IMR-90 (cell line): Measurements from ENCODE around the gene PRM2. TPM values are rescaled to one million over a fixed set of nuclear protein-coding genes. Genes with fewer than 3 reads are reported as not detected.

Experiments
- ATAC-seq: fragments of 200-7000 bp; cut with Tn5 transposase; 2 replicates; pipeline ENCODE4 v1.9.1; 2020; ENCODE audit warnings: low read depth, mild to moderate bottlenecking, moderate library complexity
- BruUV-seq: library from RNA; stranded (reverse); fragments of 400-500 nt; replicated peaks from 2 replicates; lab custom pipeline; 2021; lab: Mats Ljungman, UMichigan
- CTCF ChIA-PET: fragments of 300-600 bp; formaldehyde crosslinking; extraction: SDS; loops from one replicate; lab custom pipeline; 2021; ENCODE audit warnings: antibody characterized with exemption; lab: Yijun Ruan, JAX
- POLR2A ChIA-PET: fragments of 300-600 bp; sonication (Branson Sonifier 250); formaldehyde crosslinking; loops from one replicate; lab custom pipeline; 2022; ENCODE audit warnings: antibody characterized with exemption; ENCODE audit not compliant: unreplicated experiment; lab: Charles Lee
- DNase-seq: peaks from one replicate; pipeline ENCODE4 v3.0.0; 2013
- H2AFZ ChIP-seq: replicated peaks from 2 replicates; pipeline ENCODE3; 2013; ENCODE audit warnings: low read length, mild to moderate bottlenecking; ENCODE audit not compliant: poor library complexity
- H2AK5ac ChIP-seq: 2 replicates; pipeline ENCODE4 v1.6.1; 2013; ENCODE audit warnings: low read depth, low read length, inconsistent platforms
- H2AK9ac ChIP-seq: replicated peaks from 2 replicates; pipeline ENCODE3; 2013; ENCODE audit warnings: mild to moderate bottlenecking, low read depth, low read length, moderate library complexity; ENCODE audit not compliant: poor library complexity
- H2BK120ac ChIP-seq: 2 replicates; pipeline ENCODE4 v1.6.1; 2013; ENCODE audit warnings: low read depth, low read length, inconsistent platforms
- H2BK15ac ChIP-seq: 3 replicates; pipeline ENCODE4 v1.6.1; 2013; ENCODE audit warnings: low read depth, low read length, inconsistent platforms
- H2BK20ac ChIP-seq: 2 replicates; pipeline ENCODE4 v1.6.1; 2013; ENCODE audit warnings: low read depth, mild to moderate bottlenecking, inconsistent platforms, low read length, moderate library complexity
- H2BK5ac ChIP-seq: 2 replicates; pipeline ENCODE4 v1.6.1; 2013; ENCODE audit warnings: mild to moderate bottlenecking, low read depth, low read length, inconsistent platforms; ENCODE audit not compliant: poor library complexity, severe bottlenecking
- H3K14ac ChIP-seq: replicated peaks from 2 replicates; pipeline ENCODE4 v1.6.1; 2013; ENCODE audit warnings: low read depth, low read length, inconsistent platforms
- H3K18ac ChIP-seq: 2 replicates; pipeline ENCODE4 v1.6.1; 2013; ENCODE audit warnings: low read depth, low read length, control low read depth
- H3K23ac ChIP-seq: 2 replicates; pipeline ENCODE4 v1.6.1; 2013; ENCODE audit warnings: low read depth, low read length, inconsistent platforms
- H3K27ac ChIP-seq: 2 replicates; pipeline ENCODE4 v1.5.1; 2013; ENCODE audit warnings: mild to moderate bottlenecking, control low read depth, low read length; ENCODE audit not compliant: insufficient read depth
- H3K27me3 ChIP-seq: 2 replicates; pipeline ENCODE4 v1.6.1; 2013; ENCODE audit warnings: low read length; ENCODE audit not compliant: control insufficient read depth, insufficient read depth
- H3K36me3 ChIP-seq: 2 replicates; pipeline ENCODE4 v1.6.1; 2013; ENCODE audit warnings: low read length, mixed read lengths; ENCODE audit not compliant: control insufficient read depth, insufficient read depth
- H3K4ac ChIP-seq: 2 replicates; pipeline ENCODE4 v1.6.1; 2013; ENCODE audit warnings: low read depth, low read length, inconsistent platforms
- H3K4me1 ChIP-seq: 2 replicates; pipeline ENCODE4 v1.6.1; 2013; ENCODE audit warnings: low read length, mixed read lengths; ENCODE audit not compliant: control insufficient read depth, insufficient read depth
- H3K4me2 ChIP-seq: 2 replicates; pipeline ENCODE4 v1.6.1; 2013; ENCODE audit warnings: low read depth, mild to moderate bottlenecking, control low read depth, low read length, moderate library complexity
- H3K4me3 ChIP-seq: 2 replicates; pipeline ENCODE4 v1.5.1; 2013; ENCODE audit warnings: low read depth, mild to moderate bottlenecking, control low read depth, low read length, moderate library complexity; ENCODE audit not compliant: insufficient read depth
- H3K56ac ChIP-seq: 2 replicates; pipeline ENCODE4 v1.6.1; 2013; ENCODE audit warnings: low read length, inconsistent platforms; ENCODE audit not compliant: insufficient read depth; ENCODE audit errors: extremely low read depth
- H3K79me1 ChIP-seq, 2 experiments: 2 replicates each; pipeline ENCODE4 v1.6.1; 2013; ENCODE audit warnings: low read length in 2 of 2, inconsistent platforms in 1 of 2, low read depth in 1 of 2
- H3K9ac ChIP-seq: 2 replicates; pipeline ENCODE4 v1.6.1; 2013; ENCODE audit warnings: low read depth, low read length, control low read depth
- H3K9me1 ChIP-seq: 2 replicates; pipeline ENCODE4 v1.6.1; 2013; ENCODE audit warnings: low read length, inconsistent platforms; ENCODE audit not compliant: insufficient read depth
- H3K9me3 ChIP-seq: 2 replicates; pipeline ENCODE4 v1.6.1; 2013; ENCODE audit warnings: low read length; ENCODE audit not compliant: control insufficient read depth, insufficient read depth
- H4K20me1 ChIP-seq: 2 replicates; pipeline ENCODE4 v1.6.1; 2013; ENCODE audit warnings: low read length, inconsistent platforms; ENCODE audit not compliant: insufficient read depth
- H4K5ac ChIP-seq: 2 replicates; pipeline ENCODE4 v1.6.1; 2013; ENCODE audit warnings: mild to moderate bottlenecking, low read depth, low read length, control low read depth
- H4K8ac ChIP-seq, 2 experiments: 2 replicates each; pipeline ENCODE4 v1.6.1; 2013; ENCODE audit warnings: low read depth in 2 of 2, low read length in 2 of 2, control low read depth in 1 of 2, inconsistent platforms in 1 of 2
- H4K91ac ChIP-seq: 2 replicates; pipeline ENCODE4 v1.6.1; 2013; ENCODE audit warnings: low read depth, low read length, inconsistent platforms; ENCODE audit not compliant: insufficient read depth
- BHLHE40 ChIP-seq: fragments of 150-350 bp; IDR thresholded peaks from 2 replicates; pipeline ENCODE4 v1.6.1; 2016; ENCODE audit warnings: mild to moderate bottlenecking, low read depth, low read length
- CEBPB ChIP-seq: IDR thresholded peaks from 2 replicates; pipeline ENCODE4 v1.6.1; 2012; ENCODE audit warnings: low read depth, low read length, improper control_type of control experiment
- CHD1 ChIP-seq: IDR thresholded peaks from 2 replicates; pipeline ENCODE4 v1.6.1; 2012; ENCODE audit warnings: low read depth, low read length, improper control_type of control experiment
- FOS ChIP-seq: fragments of 150-350 bp; IDR thresholded peaks from 2 replicates; pipeline ENCODE4 v1.6.1; 2016; ENCODE audit warnings: low read depth, low read length
- MAFK ChIP-seq: IDR thresholded peaks from 2 replicates; pipeline ENCODE4 v1.6.1; 2012; ENCODE audit warnings: low read depth, low read length, improper control_type of control experiment
- MAZ ChIP-seq: IDR thresholded peaks from 2 replicates; pipeline ENCODE4 v1.6.1; 2012; ENCODE audit warnings: low read depth, mild to moderate bottlenecking, low read length, improper control_type of control experiment, moderate library complexity, borderline replicate concordance
- MXI1 ChIP-seq: IDR thresholded peaks from 2 replicates; pipeline ENCODE4 v1.6.1; 2012; ENCODE audit warnings: low read depth, mild to moderate bottlenecking, low read length, moderate library complexity, borderline replicate concordance
- NFE2L2 ChIP-seq: fragments of 150-350 bp; IDR thresholded peaks from 2 replicates; pipeline ENCODE4 v1.6.1; 2016; ENCODE audit warnings: low read depth, mild to moderate bottlenecking, low read length
- POLR2A ChIP-seq: IDR thresholded peaks from 2 replicates; pipeline ENCODE4 v1.6.1; 2012; ENCODE audit warnings: mild to moderate bottlenecking, low read depth, low read length
- RAD21 ChIP-seq: IDR thresholded peaks from 2 replicates; pipeline ENCODE4 v1.6.1; 2012; ENCODE audit warnings: low read length, improper control_type of control experiment
- RCOR1 ChIP-seq: IDR thresholded peaks from 2 replicates; pipeline ENCODE4 v1.6.1; 2012; ENCODE audit warnings: mild to moderate bottlenecking, low read length, improper control_type of control experiment; ENCODE audit not compliant: insufficient replicate concordance
- RFX5 ChIP-seq: IDR thresholded peaks from 2 replicates; pipeline ENCODE4 v1.8.0; 2012; ENCODE audit warnings: low read depth, mild to moderate bottlenecking, low read length, moderate library complexity
- SMC3 ChIP-seq: fragments of 150-350 bp; IDR thresholded peaks from 2 replicates; pipeline ENCODE4 v1.6.1; 2016; ENCODE audit warnings: low read depth, mild to moderate bottlenecking, antibody characterized with exemption, low read length, moderate library complexity
- WGBS, 2 experiments: methylation state at CpG; one replicate each; pipeline versions ENCODE4 v1.1.5 to v1.1.7; 2013; ENCODE audit warnings: missing lambda C conversion rate in 2 of 2; ENCODE audit not compliant: insufficient read length in 1 of 2; ENCODE audit errors: extremely low coverage in 2 of 2; 5-methylcytosine and 5-hydroxymethylcytosine counted together
- dilution Hi-C: fragments of 300-500 bp; cut with HindIII; formaldehyde crosslinking; loops from one replicate; pipeline ENCODE4 v1.14.3; 2018; ENCODE audit warnings: low sequenced_read_pairs; ENCODE audit not compliant: unreplicated experiment
- in situ Hi-C: fragments of 300-500 bp; cut with MboI; formaldehyde crosslinking; loops from 3 replicates; pipeline ENCODE4 v1.14.3; 2019; ENCODE audit warnings: low sequenced_read_pairs, inconsistent platforms, mixed read lengths
- intact Hi-C: fragments of 100-400 bp; cut with micrococcal nuclease; formaldehyde crosslinking; loops from 2 replicates; pipeline ENCODE4 v1.10.0; 2022
- polyA plus RNA-seq, 3 experiments: library from polyadenylated mRNA; depleted of rRNA; stranded (reverse); fragments of >200 nt; gene quantifications; 2 replicates each; pipeline ENCODE4 v1.2.3, GENCODE V29; 2012; ENCODE audit warnings: low replicate concordance in 1 of 3
- total RNA-seq: library from RNA; depleted of rRNA; stranded (reverse); fragments of >200 nt; gene quantifications from 2 replicates; pipeline ENCODE4 v1.2.3, GENCODE V29; 2012
- TF ChIP-seq, protein P1 (sequence below): conservative IDR thresholded peaks from 2 replicates; pipeline ENCODE4 v1.5.1; 2012; ENCODE audit warnings: mild to moderate bottlenecking, low read depth, low read length, improper control_type of control experiment
- TF ChIP-seq, protein P2 (sequence below): fragments of 150-350 bp; IDR thresholded peaks from 2 replicates; pipeline ENCODE4 v1.6.1; 2016; ENCODE audit warnings: low read depth, mild to moderate bottlenecking, low read length, moderate library complexity, borderline replicate concordance
- TF ChIP-seq, protein P3 (sequence below): fragments of 150-350 bp; IDR thresholded peaks from 2 replicates; pipeline ENCODE4 v1.6.1; 2017; ENCODE audit warnings: mild to moderate bottlenecking, antibody characterized with exemption, low read length, low read depth

PRM2 gene
- total and polyA plus RNA-seq, 2 of the 4 experiments (the other 2 are of a cell fraction): not detected

DNA sequence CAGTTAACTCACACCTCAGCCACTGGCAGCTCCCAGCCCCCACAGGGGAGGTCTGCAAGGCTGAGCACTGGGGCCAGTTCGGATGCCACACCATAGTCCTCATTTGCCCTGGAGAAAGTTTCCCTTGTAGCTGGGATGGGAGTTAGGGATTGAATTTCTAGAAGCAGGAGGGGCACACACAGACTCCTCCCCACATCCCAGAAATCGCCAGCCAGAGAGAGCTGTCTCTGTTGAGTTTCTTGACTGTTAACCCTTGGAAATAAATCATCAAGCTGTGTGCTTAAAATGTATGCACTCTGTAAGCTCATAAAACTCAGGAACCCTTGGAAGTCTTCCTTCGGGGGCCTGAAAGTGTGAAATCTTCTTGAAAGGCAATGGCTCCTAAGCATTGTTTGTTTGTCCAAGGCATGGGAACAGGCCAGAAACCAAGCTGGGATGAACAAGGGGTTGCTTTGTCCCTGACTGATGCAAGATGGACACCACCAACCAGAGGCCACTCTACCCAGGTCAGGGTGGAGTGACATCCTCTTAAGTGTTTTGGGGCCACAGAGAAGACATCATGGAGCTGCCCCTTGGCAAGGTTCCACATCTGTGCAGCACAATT is 2.5 kb downstream of the PRM2 start:
- Histone ChIP-seq H3K9me3 (peaks cover 7% of the 10 kb centered on the region), H3K4me3 (no peak overlapping the region), H2BK5ac (no peak overlapping the region), H3K9ac (no peak overlapping the region), H4K8ac (no peak overlapping the region), H3K18ac (peak overlapping the region; percentile 10; the same call in 1 of the 2 replicates), H4K91ac (no peak overlapping the region), H4K5ac (no peak overlapping the region; the same call in 1 of the 2 replicates), H3K56ac (no peak overlapping the region), H2AK5ac (no peak overlapping the region), H2BK15ac (no peak overlapping the region), H2AK9ac (no peak overlapping the region), H4K20me1 (no peaks in the 10 kb centered on the region), H3K14ac (no peak overlapping the region), H3K23ac (no peak overlapping the region), H2BK120ac (no peak overlapping the region), H3K27ac (peak overlapping the region; percentile 7; the same call in 1 of the 2 replicates), H3K36me3 (no peaks in the 10 kb centered on the region), H3K4ac (no peak overlapping the region), H3K79me1 (no peaks in the 10 kb centered on the region), H3K27me3 (peaks cover 6% of the 10 kb centered on the region), H2AFZ (no peak overlapping the region), H3K9me1 (no peaks in the 10 kb centered on the region), H2BK20ac (no peak overlapping the region), H3K4me1 (peaks cover 7% of the 10 kb centered on the region; the same call in 1 of the 2 replicates), H3K4me2 (no peak overlapping the region)
- DNase-seq (no peak), ATAC-seq (peak; percentile 83)
- TF ChIP-seq, protein P1, sequence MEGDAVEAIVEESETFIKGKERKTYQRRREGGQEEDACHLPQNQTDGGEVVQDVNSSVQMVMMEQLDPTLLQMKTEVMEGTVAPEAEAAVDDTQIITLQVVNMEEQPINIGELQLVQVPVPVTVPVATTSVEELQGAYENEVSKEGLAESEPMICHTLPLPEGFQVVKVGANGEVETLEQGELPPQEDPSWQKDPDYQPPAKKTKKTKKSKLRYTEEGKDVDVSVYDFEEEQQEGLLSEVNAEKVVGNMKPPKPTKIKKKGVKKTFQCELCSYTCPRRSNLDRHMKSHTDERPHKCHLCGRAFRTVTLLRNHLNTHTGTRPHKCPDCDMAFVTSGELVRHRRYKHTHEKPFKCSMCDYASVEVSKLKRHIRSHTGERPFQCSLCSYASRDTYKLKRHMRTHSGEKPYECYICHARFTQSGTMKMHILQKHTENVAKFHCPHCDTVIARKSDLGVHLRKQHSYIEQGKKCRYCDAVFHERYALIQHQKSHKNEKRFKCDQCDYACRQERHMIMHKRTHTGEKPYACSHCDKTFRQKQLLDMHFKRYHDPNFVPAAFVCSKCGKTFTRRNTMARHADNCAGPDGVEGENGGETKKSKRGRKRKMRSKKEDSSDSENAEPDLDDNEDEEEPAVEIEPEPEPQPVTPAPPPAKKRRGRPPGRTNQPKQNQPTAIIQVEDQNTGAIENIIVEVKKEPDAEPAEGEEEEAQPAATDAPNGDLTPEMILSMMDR: no peak
- no peak for TF ChIP-seq NFE2L2
- TF ChIP-seq SMC3: no peak
- no peak for TF ChIP-seq MAZ
- TF ChIP-seq CEBPB: no peak
- no peak for TF ChIP-seq RFX5
- TF ChIP-seq MAFK: no peak
- no peak for TF ChIP-seq FOS
- no peak for TF ChIP-seq BHLHE40
- TF ChIP-seq POLR2A: no peak
- TF ChIP-seq, protein P2, sequence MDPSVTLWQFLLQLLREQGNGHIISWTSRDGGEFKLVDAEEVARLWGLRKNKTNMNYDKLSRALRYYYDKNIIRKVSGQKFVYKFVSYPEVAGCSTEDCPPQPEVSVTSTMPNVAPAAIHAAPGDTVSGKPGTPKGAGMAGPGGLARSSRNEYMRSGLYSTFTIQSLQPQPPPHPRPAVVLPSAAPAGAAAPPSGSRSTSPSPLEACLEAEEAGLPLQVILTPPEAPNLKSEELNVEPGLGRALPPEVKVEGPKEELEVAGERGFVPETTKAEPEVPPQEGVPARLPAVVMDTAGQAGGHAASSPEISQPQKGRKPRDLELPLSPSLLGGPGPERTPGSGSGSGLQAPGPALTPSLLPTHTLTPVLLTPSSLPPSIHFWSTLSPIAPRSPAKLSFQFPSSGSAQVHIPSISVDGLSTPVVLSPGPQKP: no peak
- TF ChIP-seq RCOR1: no peak
- no peak for TF ChIP-seq MXI1
- no peak for TF ChIP-seq RAD21
- TF ChIP-seq CHD1: no peak
- TF ChIP-seq, protein P3, sequence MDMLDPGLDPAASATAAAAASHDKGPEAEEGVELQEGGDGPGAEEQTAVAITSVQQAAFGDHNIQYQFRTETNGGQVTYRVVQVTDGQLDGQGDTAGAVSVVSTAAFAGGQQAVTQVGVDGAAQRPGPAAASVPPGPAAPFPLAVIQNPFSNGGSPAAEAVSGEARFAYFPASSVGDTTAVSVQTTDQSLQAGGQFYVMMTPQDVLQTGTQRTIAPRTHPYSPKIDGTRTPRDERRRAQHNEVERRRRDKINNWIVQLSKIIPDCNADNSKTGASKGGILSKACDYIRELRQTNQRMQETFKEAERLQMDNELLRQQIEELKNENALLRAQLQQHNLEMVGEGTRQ: no peak
- ChIA-PET CTCF (interaction anchor here (0.6 kb wide), 1 partner anchor 1048 kb away, joined by 4 read pairs; no protein-coding TSS in a partner anchor), POLR2A (interaction anchor here (0.7 to 1.8 kb wide), 2 partner anchors 17 to 21 kb away, joined by 3 to 18 read pairs; partner anchors contain the start of gene SOCS1)
- no CpG with 5 or more reads among the region's 3 CpGs for WGBS, 2 experiments
- dilution Hi-C loops: no loop called here
- in situ Hi-C loops: no loop called here
- intact Hi-C loops: no loop called here
- BruUV-seq: no TSS peak
